Gastroesophageal sphincter (tissue), 3 donors: ENCODE data around the gene C10orf71.

ENCODE experiments used
- EP300 ChIP-seq: sonication (generic); formaldehyde crosslinking; IDR thresholded peaks from one replicate; pipeline ENCODE4 v1.6.1; 2017; ENCODE audit warnings: antibody characterized with exemption, mild to moderate bottlenecking
- TF ChIP-seq, protein P1 (sequence below), 4 experiments: fragments of 200-600 bp in 2 of 4; fragments of 450-650 bp in 2 of 4; sonication (generic) in 1 of 4; IDR thresholded peaks; one replicate each; pipeline ENCODE4 v1.5.1; 2017 to 2019; ENCODE audit warnings: antibody characterized with exemption in 4 of 4, mild to moderate bottlenecking in 2 of 4, moderate library complexity in 2 of 4

- TF ChIP-seq, protein P1, sequence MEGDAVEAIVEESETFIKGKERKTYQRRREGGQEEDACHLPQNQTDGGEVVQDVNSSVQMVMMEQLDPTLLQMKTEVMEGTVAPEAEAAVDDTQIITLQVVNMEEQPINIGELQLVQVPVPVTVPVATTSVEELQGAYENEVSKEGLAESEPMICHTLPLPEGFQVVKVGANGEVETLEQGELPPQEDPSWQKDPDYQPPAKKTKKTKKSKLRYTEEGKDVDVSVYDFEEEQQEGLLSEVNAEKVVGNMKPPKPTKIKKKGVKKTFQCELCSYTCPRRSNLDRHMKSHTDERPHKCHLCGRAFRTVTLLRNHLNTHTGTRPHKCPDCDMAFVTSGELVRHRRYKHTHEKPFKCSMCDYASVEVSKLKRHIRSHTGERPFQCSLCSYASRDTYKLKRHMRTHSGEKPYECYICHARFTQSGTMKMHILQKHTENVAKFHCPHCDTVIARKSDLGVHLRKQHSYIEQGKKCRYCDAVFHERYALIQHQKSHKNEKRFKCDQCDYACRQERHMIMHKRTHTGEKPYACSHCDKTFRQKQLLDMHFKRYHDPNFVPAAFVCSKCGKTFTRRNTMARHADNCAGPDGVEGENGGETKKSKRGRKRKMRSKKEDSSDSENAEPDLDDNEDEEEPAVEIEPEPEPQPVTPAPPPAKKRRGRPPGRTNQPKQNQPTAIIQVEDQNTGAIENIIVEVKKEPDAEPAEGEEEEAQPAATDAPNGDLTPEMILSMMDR (IDR thresholded peaks at IDR 0.05) = no peak
- no peak for TF ChIP-seq EP300
Measured at GRCh38 chr10:49330127-49330665, 31.2 kb downstream of the C10orf71 start.
